HG03565 (cell line): Measurements from ENCODE around the gene THG1L.
"Not testable (repeated sequence)": the region's sequence is repeated elsewhere in the genome, so short reads cannot be mapped to it uniquely, and the experiment has no call there.

ENCODE experiments used
- ATAC-seq: cut with Tn5 transposase; IDR thresholded peaks from one replicate; pipeline ENCODE4 v1.9.1; 2021; ENCODE audit warnings: mild to moderate bottlenecking, moderate library complexity; ENCODE audit not compliant: unreplicated experiment

The THG1L gene

DNA sequence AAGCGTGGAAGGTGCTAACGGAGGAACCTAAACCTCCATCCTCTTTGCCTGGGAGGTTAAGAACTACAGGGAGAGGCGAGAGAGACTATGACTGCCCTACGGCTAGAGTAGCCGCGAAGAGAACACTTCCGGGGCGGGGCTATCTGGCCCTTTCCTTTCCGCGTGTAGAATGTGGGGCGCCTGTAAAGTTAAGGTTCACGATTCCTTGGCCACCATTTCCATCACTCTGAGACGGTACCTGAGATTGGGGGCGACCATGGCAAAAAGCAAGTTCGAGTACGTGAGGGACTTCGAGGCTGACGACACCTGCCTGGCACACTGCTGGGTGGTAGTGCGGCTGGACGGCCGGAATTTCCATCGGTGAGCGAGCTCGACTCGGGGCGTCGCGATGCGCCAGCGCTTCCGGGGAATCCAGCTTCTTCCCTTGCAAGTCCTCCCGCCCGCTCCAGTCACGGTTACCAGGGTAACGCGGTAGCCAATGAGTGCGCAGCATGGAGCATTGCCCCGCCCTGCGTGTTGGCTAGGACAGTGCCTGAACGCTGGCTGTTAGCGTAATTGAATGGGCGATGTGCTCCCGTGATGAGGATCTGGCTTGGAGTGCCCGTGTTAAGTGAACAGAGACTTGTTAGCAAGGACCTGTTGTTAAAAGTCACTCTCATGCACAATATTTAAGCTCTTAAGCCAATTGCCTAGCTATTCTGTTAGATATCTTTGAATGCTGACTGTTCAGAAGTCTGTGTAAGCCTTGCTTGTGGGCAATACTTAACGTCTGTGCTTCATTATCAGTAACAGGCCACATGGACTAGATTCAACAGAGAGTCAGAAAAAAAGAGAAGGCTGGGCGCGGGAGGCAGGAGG is at the start of gene THG1L:
Gene THG1L (plus strand): TSS at position 149 of the 858 bp plus-strand sequence. CDS start 21 bp downstream, at position 170.
- ATAC-seq, result peak; percentile 89

DNA sequence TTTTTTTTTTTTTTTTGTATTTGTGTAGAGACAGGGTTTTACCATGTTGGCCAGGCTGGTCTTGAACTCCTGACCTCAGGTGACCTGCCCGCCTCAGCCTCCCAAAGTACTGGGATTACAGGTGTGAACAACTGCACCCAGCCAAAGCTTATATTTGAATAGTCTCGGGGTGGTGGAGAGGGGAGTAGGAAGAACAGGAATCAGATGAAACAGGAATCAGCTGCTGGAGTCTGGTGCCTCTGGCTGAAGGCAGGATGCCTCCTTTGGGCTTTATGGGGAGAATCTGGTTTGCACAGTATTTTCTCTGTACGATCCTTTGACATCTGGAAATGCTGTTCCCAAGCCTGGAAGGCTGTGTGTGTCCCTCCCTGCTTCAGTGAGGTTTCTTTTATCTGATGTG is 49.0 kb upstream of the THG1L start:
- ATAC-seq, result no peak

DNA sequence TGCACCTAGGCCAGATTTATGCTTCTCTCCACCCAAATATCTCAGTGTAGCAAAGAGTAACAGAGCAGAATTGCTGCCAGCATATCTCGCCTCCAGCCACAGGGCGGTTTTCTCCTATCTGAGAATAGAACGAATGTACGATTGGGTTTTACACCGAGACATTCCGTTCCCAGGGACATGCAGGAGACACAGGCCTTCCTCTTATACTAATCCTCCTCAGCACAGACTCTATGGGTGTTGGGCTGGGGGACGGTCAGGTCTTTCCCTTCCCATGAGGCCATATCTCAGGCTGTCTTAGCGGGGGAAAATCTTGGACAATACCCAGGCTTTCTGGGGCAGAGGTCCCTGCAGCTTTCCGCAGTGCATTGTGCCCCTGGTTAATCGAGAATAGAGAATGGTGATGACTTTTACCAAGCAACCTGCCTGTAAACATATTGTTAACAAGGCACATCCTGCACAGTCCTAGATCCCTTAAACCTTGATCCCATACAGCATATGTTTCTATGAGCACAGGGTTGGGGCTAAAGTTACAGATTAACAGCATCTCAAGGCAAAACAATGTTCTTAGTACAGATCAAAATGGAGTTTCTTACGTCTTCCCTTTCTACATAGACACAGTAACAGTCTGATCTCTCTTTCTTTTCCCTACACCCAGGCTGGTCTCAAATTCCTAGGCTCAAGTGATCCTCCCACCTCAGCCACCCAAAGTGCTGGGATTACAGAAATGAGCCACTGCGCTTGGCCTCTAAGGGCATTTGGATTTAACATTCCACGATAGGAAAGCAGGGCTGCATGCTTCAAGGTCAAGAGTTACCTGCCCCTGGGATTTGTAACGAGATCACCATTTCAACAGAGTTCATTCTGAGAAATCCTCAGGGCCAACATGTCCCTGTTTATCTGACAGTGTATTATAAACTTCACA is 44.7 kb upstream of the THG1L start:
- not testable (repeated sequence) for ATAC-seq

DNA sequence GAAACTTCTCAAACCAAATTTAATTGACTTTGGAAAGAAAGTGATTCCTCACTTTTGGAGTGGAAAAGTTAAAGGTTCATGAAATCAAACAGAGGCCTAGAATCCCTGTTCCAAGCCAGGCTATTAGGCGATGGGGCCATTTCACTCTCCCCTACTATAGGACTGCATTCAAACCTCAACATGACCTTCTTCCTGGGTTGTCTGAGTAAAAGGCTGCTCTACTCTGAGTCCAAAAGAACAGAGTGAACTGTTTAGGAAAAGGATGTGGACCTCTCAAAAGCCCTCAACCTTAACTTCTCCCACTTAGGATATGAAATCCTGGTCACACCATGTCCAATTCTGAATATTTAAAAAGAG is 44.0 kb upstream of the THG1L start:
- no peak for ATAC-seq

DNA sequence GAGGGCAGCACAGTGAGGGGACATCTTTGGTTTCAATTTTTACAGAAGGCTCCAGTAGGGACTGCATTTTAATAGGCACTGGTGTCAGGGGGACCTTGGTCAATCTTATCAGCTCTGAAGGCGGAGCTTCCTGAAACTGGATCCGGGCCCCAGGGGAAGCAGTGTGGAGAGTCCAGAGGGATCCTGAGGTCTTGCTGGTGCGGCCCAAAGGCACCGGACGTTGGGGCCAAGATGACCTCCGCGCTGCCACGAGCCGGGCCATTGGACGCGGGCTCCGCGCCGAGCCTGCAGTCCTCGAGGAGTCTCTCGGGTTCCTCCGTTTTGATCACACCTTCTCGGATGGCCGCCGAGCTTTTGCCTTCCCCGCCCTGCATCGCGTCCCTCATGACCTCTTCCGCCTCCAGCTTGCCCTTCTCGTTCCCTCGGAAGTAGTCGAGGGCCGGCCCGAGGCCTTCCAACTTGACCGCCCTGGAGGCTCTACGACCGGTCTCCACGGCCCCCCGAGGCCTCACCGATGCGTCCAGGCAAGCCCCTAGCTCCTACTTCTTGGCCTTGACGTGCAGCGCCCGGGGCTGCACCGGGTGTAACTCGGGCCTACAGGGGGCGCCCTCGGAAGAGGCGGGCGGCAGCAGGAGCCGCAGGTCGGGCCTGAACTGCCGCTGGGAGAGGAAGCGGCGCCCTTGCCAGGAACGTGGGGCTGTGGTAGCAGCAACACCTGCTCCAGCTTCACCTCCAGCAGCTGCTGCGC is 41.1 kb upstream of the THG1L start:
- no peak for ATAC-seq

DNA sequence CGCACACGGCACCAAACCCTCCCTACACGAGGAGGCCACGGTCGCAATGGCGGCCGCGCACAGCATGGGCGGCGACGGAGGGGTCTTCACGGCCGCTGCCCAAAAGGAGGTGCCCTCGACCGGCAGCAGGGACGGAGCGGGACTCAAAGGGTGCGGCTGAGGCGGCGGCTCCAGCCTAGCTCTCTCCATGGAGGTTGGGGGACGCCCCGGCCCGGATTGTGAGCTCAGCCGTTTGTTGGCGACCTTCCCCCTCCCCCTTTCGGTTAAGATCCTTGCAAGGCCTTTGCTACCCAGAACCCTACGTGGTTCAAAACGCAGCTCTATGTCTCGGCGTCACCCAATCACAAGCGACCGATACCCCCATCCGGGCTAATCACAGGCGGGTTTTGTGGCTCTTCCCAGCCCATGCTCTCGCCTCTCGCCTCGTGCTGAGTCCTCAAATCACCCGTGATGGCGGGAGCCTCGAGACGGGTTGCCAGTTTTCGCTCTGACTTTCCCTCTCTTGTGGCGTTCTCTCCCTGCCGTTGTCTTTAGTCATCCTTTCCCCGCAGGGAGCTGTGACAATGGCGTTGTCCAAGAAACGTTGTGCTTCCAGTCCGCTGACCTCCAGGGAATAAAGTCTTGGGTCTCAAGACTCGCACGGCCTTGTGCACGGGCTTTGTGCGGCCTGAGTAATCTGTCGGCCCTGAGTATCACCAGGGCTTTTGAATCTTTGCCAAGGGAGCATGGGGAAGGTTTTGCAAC is 40.4 kb upstream of the THG1L start:
- ATAC-seq, result no peak

DNA sequence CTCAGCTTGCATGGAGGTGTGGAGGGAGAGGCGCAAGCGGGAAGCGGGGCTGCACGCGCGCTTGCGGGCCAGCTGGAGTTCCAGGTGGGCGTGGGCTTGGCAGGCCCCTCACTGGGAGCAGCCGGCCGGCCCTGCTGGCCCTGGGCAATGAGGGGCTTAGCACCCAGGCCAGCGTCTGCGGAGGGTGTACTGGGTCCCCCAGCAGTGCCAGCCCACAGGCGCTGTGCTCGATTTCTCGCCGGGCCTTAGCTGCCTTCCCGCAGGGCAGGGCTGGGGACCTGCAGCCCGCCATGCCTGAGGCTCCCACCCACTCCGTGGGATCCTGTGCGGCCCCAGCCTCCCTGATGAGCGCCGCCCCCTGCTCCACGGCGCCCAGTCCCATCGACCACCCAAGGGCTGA is 37.4 kb upstream of the THG1L start:
- ATAC-seq, result not testable (repeated sequence)

DNA sequence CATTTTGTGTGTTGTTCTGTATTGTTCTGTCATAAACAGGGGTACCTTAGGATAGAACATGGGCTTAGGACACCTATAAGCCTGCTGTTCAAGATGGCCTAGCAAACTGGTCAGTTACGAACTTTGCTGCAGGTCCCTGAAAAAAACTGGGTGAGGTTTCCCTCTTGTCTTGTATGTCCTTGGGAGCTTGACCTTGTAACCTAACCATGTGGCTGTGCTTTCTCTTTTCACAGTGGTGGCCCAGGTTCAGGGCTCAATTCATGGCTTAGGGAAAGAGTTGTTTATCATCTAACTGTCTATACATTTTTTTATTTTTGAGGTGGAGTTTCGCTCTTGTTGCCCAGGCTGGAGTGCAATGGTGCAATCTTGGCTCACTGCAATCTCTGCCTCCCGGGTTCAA is 35.1 kb upstream of the THG1L start:
- ATAC-seq, result not testable (repeated sequence)

DNA sequence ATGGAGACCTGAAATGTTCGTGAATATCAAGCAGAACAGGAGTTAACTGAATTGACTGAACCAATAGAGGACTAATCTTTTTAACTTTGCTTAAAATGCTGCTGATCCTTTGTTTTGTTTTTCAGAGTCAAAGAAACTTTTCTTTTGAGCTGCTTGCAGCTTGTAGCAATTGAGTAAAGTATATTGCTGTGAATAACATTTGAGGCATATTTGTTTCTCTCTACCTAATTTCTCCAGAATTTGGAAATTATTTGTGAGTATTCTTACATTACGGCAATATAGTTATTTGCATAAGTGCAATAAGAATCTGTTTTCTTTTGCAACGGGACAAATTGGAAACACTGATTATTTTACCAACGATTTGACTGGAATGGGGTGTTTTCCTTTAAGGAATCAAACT is 32.5 kb upstream of the THG1L start:
- not testable (repeated sequence) for ATAC-seq

DNA sequence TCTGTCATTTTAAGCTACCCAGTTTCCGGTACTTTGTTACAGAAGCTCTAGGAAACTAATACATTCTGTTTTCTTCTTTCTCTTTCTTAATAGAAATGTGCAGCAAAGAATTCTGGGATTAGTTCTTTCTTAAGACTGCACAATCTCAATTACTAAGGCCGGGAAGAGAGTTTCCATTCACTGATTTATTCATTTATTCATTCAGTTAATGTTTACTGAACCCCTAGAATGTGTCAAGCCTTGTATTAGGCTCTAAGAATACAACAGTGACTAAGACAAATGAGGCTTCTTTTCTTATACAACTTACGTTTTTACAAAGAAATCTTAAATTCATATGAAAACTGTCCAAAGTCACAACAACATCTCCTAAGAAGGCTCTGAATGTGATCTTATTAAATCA is 27.5 kb upstream of the THG1L start:
- no peak for ATAC-seq

DNA sequence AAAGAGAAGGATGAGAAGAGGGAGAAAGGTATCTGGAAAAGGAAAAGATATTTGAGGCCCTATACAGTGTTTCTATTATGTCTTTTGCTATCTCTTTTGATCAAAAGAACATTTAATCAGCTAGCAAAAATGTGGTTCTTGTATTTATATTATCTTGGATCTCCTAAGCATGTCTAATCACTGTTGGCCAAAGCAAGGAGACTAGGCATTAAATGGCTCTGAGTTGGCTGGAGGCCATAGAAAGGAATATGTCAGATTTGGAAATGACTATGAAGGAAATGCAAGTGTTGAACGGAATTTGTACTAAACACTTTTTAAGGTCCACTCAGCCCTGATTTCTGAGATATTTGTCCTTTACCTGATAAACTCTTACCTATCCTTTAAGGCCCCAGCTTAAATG is 22.4 kb upstream of the THG1L start:
- no peak for ATAC-seq

DNA sequence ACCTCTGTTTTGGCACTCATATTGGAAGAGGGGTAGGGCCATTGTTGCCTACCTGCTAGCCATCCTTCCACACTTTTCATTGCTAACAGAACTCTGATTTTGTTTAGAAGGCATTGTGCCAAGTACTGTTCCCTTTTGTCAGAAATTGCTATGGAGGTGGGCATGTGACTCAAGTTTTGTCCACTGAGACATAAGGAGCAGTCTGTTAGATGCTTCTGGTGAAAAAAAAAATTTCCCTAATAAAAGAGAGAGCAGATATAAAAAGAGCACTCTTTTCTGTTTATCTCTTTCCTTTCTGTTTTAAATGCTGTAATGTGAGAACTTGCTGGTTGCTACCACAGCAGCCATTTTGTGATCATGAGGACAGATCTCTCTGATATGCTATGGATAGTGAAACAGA is 21.9 kb upstream of the THG1L start:
- ATAC-seq, result no peak

DNA sequence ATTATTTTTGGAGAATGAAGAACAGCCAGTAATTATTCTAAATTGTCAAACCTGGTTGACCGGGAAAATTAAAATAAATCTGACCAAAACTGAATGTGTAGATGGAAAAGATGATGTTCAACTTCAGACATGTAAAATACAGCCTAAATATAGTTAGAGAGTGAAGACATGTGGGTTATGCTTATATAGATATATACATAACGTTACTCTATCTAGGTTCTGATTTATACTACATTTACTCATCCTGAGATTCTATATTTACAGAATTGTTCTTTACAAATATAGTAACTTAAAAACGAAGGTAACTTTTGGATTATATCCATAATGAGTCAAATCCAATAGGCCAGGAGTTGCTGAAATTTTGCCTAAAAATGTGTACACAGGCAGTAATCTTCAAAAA is 20.8 kb upstream of the THG1L start:
- ATAC-seq, result no peak

DNA sequence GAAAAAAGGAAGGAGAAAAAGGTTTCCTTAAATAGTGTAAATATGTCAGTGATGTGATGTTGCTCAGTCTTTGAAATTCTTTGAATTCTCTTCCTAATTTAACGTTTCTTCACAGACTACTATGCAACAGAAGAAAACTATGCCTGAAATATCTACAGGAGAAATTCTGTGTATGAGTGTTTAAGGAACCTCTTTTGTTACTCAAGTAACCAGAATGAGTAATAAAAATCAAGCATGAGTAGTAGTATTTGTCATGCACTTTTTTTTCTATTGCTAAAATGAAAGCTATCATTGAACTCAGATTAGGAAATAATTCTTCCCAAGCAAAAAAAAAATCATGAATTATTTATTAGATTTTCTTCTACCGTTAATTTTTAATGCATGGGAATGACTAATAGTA is 20.3 kb upstream of the THG1L start:
- ATAC-seq, result no peak

DNA sequence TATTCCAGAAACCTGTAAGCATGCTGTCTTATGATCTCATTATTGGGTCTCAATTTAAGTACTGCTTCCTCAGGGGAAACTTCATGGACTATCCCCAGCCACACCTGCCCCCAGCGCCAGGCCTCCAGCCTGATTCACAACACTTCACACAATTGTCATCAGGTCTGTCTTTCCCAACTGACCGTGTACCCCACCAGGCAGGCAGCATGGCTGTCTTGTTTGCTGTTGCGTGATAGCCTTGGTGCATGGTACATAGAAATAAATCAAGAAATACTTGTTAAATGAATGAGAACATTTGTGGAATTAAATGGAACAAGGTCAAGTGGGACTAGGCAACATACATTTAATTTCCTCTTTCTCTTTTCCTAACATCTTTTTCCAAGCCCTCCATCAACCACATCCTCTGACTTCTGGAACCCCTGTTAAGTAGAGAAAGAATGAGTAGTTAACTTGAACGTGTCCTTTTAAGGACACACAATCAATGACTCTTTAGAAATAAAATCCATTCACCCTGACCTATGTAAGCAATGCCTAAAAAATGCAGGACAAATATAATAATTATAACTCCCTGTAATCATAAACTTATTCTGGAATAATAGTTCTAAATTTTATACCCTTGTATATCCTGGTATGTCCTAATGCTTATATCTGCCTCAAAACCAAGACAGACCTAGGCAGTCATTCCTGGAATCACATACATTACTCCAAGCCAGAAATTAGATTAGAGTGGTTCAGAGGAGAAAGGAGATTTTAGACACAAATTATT is 17.2 kb upstream of the THG1L start:
- ATAC-seq, result no peak

DNA sequence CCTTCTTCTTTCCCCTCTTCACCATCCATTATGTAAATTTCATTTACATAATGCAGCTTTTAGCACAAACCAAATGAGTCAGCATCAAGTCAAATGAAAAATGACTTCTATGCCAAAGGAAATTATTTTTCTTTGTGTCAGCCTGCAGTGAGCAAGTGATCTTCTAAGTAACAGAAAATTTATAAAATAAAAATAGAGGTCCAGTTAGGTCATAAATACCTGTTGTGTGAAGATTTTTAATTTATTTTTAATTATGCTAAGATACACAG is 16.7 kb upstream of the THG1L start:
- no peak for ATAC-seq

DNA sequence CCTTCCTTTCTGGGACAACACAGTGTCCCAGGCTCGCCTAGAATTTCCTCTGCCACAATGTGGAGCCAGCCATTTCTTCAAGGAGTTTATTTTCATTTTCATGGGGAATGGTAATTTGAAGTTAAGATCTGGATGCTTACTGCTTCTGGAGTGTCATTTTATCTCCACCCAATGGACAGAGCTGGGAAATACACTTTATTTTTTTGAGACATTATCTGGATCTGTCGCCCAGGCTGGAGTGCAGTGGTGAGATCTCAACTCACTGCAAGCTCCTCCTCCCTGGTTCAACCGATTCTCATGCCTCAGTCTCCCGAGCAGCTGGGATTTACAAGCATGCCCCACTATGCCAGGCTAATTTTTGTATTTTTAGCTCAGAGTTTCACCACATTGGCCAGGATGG is 12.7 kb upstream of the THG1L start:
- no peak for ATAC-seq

DNA sequence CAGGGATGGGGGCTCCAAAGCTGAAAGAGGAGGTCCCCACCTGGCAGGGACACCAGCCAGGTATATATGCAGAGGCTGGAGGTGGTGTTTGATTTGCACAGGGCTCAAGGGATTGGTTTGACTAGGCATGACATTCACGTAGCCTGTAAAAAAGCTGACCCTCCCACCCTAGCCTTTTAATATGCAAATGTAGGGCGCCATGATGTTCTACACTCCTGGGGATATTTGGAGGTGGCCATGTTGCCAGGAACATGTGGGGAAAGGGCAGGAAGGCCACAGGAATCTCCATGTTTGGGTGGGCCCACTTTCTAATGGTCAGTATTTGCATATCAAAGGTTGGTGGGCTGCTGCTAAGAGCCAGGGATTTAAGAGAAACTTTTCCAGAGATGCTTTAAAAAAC is 12.0 kb upstream of the THG1L start:
- ATAC-seq, result no peak

DNA sequence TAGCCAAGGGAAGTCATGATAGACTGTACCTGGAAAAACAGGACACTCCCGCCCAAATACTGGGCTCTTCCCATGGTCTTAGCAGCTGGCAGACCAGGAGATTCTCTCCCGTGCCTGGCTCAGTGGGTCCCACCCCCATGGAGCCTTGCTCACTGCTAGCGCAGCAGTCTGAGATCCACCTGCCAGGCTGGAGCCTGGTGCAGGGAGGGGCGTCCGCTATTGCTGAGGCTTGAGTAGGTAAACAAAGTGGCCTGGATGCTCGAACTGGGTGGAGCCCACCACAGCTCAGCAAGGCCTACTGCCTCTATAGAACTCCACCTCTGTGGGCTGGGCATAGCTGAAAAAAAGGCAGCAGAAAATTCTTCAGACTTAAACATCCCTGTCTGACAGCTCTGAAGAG is 10.1 kb upstream of the THG1L start:
- no peak for ATAC-seq

DNA sequence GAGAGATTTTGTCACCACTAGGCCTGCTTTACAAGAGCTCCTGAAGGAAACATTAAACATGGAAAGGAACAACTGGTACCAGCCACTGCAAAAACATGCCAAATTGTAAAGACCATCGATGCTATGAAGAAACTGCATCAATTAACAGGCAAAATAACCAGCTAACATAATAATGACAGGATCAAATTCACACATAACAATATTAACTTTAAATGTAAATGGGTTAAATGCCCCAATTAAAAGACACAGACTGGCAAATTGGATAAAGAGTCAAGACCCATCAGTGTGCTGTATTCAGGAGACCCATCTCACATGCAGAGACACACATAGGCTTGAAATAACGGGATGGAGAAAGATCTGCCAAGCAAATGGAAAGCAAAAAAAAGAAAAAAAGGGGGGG is 8.3 kb upstream of the THG1L start:
- not testable (repeated sequence) for ATAC-seq
